ENCODE data around the gene PLCB1. TPM values are rescaled to one million over a fixed set of nuclear protein-coding genes. Genes with fewer than 3 reads are reported as not detected.
"Not testable (repeated sequence)": the region's sequence is repeated elsewhere in the genome, so short reads cannot be mapped to it uniquely, and the experiment has no call there.

Gene PLCB1
- total RNA-seq, 4 donors from 2014 or later, result 72.9 to 115 (median 76.3) TPM

DNA sequence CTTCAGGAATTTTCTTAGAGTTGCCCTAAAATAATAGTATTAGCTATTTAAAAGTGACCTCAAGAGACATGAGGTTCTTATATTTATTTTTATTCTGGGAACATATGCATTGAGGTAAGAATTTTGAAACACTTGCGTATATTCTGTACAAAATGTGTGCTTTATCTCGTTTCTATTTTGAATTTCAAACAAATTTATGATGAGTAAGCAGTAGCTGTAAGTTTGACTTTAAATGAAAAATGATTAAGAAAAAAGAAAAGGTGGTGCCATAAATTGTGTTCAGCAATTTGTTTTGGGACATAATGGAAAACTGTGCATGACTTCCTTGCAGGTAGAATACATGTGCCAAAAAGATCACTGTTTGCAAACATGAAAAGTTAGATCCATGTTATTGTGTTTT, 503.8 kb downstream of the PLCB1 start:
- 89% methylated on average over 2 of the region's 2 CpGs for WGBS
- H3K4me3 ChIP-seq, result no peak overlapping the region
- TF ChIP-seq EP300 (IDR thresholded peaks at IDR 0.05), result no peak
- TF ChIP-seq, protein P1, sequence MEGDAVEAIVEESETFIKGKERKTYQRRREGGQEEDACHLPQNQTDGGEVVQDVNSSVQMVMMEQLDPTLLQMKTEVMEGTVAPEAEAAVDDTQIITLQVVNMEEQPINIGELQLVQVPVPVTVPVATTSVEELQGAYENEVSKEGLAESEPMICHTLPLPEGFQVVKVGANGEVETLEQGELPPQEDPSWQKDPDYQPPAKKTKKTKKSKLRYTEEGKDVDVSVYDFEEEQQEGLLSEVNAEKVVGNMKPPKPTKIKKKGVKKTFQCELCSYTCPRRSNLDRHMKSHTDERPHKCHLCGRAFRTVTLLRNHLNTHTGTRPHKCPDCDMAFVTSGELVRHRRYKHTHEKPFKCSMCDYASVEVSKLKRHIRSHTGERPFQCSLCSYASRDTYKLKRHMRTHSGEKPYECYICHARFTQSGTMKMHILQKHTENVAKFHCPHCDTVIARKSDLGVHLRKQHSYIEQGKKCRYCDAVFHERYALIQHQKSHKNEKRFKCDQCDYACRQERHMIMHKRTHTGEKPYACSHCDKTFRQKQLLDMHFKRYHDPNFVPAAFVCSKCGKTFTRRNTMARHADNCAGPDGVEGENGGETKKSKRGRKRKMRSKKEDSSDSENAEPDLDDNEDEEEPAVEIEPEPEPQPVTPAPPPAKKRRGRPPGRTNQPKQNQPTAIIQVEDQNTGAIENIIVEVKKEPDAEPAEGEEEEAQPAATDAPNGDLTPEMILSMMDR (IDR thresholded peaks at IDR 0.05), result no peak
- TF ChIP-seq POLR2A (IDR thresholded peaks at IDR 0.05; ENCODE audit: low read depth), result no peak
- no peak for TF ChIP-seq POLR2AphosphoS5 (IDR thresholded peaks at IDR 0.05)
- no peaks in the 10 kb centered on the region for H3K36me3 ChIP-seq
- no peak for DNase-seq (ENCODE audit: extremely low spot score)
- no peaks in the 10 kb centered on the region for H3K9me3 ChIP-seq
- no peaks in the 10 kb centered on the region for H3K27me3 ChIP-seq
- no peak overlapping the region for H3K27ac ChIP-seq (replicated peaks in 1 of 4)
- peaks cover 0 to 3% (median 0%) of the 10 kb centered on the region in 4 donors for H3K4me1 ChIP-seq
- intact Hi-C loops (cut with DNase I), result no loop called here

DNA sequence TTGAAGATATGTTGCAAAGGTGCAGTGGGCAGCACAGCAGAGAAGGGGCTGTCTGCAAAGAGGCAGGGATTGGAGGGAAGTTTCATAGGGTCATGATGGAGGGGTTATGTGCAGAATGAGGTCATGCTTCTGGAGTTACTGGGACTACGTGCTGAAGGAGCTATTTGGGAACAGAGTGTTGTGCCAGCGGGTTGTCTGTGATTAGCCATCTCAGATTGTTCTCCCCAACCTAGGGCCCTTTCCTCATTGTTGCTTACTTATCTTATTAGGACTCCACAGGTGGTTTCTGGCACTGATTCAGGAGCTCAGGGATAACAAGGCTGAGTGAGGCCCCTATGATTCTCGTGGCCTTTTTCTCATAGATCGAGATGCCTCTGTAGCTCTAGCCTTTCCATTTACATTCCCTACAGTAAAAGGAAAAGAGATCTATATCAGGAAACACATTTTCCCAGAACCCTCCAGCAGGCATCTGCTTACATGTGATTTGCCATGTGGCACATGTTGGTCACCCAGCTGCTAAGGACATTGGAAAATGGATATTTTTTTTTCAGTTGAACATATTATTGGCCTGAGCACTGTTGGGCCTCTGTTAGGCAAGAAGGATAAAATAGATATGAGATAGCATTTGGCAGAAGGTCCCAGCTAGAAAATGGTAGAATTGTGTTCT, 507.2 kb downstream of the PLCB1 start:
- Histone ChIP-seq H3K36me3 (no peaks in the 10 kb centered on the region), H3K27ac (replicated peaks in 1 of 4) (no peak overlapping the region), H3K4me1 (no peaks in the 10 kb centered on the region), H3K4me3 (no peak overlapping the region), H3K27me3 (no peaks in the 10 kb centered on the region), H3K9me3 (no peaks in the 10 kb centered on the region)
- DNase-seq (ENCODE audit: extremely low spot score), result no peak
- intact Hi-C loops (cut with DNase I), result no loop called here
- WGBS, result 100% methylated on average over 4 of the region's 4 CpGs
- no peak for TF ChIP-seq EP300 (IDR thresholded peaks at IDR 0.05)
- TF ChIP-seq POLR2A (IDR thresholded peaks at IDR 0.05; ENCODE audit: low read depth), result no peak
- TF ChIP-seq POLR2AphosphoS5 (IDR thresholded peaks at IDR 0.05), result no peak
- TF ChIP-seq, protein P1 (IDR thresholded peaks at IDR 0.05), result no peak

DNA sequence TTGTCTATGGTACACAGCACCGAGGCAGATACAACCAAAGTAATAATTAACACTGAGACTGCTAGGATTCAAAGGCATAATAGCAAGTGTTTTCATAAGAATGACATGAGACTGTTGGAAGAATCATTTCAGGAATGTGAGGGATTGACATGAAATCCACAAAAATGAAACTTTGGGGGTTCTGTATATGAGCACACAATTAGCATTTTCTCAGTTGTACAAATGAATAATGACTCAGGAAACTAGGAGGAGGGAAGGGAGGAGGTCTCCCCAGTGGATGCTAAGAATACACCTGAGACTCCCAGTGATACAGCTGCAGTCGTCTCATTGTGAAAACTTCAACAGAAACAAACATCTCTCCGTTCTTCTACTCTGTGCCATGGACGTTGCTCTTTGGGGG, 508.4 kb downstream of the PLCB1 start:
- Histone ChIP-seq H3K27me3 (no peaks in the 10 kb centered on the region), H3K4me1 (peaks cover 0 to 4% (median 4%) of the 10 kb centered on the region in 4 donors), H3K27ac (replicated peaks in 1 of 4) (no peak overlapping the region), H3K36me3 (no peaks in the 10 kb centered on the region), H3K4me3 (no peak overlapping the region), H3K9me3 (no peaks in the 10 kb centered on the region)
- DNase-seq (ENCODE audit: extremely low spot score), result no peak
- 92% methylated on average over 4 of the region's 4 CpGs for WGBS
- intact Hi-C loops (cut with DNase I), result no loop called here
- TF ChIP-seq, protein P1 (IDR thresholded peaks at IDR 0.05), result no peak
- no peak for TF ChIP-seq POLR2AphosphoS5 (IDR thresholded peaks at IDR 0.05)
- TF ChIP-seq EP300 (IDR thresholded peaks at IDR 0.05), result no peak
- no peak for TF ChIP-seq POLR2A (IDR thresholded peaks at IDR 0.05; ENCODE audit: low read depth)

DNA sequence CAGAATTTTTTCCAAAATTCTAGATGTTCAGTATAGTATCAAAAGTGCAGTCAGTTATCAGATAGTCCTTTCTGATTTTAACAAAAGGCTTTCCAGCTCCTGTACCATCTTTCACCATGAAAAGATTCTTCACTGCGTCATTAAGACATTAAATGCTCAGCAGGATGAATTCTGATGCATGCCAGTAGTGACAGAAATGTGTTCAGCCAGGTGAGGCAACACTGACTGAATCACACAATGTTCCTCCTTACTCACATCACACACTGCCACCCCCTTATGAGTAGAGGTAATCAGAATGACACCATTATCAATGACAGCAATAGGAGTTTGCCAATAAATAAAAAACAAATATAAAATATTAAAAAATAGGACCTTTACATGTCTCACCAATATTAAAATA, 510.2 kb downstream of the PLCB1 start:
- Histone ChIP-seq H3K27ac (replicated peaks in 1 of 4) (no peak overlapping the region), H3K9me3 (no peaks in the 10 kb centered on the region), H3K4me3 (no peak overlapping the region), H3K4me1 (peaks cover 8 to 22% (median 21%) of the 10 kb centered on the region in 4 donors), H3K36me3 (no peaks in the 10 kb centered on the region), H3K27me3 (no peaks in the 10 kb centered on the region)
- 100% methylated on average over 1 of the region's 1 CpG for WGBS
- TF ChIP-seq EP300 (IDR thresholded peaks at IDR 0.05), result no peak
- TF ChIP-seq, protein P1 (IDR thresholded peaks at IDR 0.05), result no peak
- no peak for DNase-seq (ENCODE audit: extremely low spot score)
- intact Hi-C loops (cut with DNase I), result no loop called here

DNA sequence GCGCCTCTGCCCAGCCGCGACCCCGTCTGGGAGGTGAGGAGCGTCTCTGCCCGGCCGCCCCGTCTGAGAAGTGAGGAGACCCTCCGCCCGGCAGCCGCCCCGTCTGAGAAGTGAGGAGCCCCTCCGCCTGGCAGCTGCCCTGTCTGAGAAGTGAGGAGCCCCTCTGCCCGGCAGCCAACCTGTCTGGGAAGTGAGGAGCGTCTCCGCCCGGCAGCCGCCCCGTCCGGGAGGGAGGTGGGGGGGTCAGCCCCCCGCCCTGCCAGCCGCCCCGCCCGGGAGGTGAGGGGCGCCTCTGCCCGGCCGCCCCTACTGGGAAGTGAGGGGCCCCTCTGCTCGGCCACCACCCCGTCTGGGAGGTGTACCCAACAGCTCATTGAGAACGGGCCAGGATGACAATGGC, 512.4 kb downstream of the PLCB1 start:
- H3K4me3 ChIP-seq; intact Hi-C loops (cut with DNase I); DNase-seq (ENCODE audit: extremely low spot score); H3K27me3 ChIP-seq; H3K36me3 ChIP-seq; H3K27ac ChIP-seq (replicated peaks in 1 of 4); H3K9me3 ChIP-seq: not testable (repeated sequence)
- WGBS, result 100% methylated on average over 1 of the region's 30 CpGs
- H3K4me1 ChIP-seq, result peaks cover 19 to 31% (median 31%) of the 10 kb centered on the region in 4 donors

All from esophagus muscularis mucosa (tissue), 4 donors.